GM18909 (cell line): ENCODE results near the gene PRSS23.
A peak's percentile ranks its signal among the peaks of the same experiment; 100 is the strongest.
"Not testable (repeated sequence)": the region's sequence is repeated elsewhere in the genome, so short reads cannot be mapped to it uniquely, and the experiment has no call there.

ENCODE experiments used
- ATAC-seq: cut with Tn5 transposase; IDR thresholded peaks from one replicate; pipeline ENCODE4 v1.9.1; 2021; ENCODE audit warnings: mild to moderate bottlenecking; ENCODE audit not compliant: unreplicated experiment, poor library complexity

Gene PRSS23, protein sequence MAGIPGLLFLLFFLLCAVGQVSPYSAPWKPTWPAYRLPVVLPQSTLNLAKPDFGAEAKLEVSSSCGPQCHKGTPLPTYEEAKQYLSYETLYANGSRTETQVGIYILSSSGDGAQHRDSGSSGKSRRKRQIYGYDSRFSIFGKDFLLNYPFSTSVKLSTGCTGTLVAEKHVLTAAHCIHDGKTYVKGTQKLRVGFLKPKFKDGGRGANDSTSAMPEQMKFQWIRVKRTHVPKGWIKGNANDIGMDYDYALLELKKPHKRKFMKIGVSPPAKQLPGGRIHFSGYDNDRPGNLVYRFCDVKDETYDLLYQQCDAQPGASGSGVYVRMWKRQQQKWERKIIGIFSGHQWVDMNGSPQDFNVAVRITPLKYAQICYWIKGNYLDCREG

GRCh38 chr11:86800076-86800959 lies at the start of gene PRSS23:
TSS of gene PRSS23 (plus strand) at chr11:86800542. CDS start at chr11:86807644, 7,102 bp downstream.
- peak; percentile 68 for ATAC-seq

DNA sequence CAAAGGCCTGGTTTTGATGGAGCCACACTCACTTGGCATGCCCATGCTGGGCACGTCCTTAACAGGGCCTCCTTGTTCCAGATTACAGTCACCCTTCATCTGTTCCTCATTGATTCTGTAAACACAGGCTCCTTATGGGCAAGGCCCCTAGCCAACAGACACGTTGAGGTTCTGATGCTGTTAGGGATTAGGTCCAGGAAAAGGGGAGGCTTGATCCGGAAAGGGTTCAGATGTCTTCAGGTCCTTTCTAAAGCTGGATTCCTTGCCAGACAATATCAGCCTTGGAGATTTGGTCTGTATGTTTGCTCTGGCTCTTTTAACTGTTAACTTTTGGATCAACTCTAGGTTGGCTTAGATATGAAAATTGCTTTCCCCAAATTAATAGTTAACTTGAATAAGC lies 46.9 kb upstream of the PRSS23 start:
- no peak for ATAC-seq

DNA sequence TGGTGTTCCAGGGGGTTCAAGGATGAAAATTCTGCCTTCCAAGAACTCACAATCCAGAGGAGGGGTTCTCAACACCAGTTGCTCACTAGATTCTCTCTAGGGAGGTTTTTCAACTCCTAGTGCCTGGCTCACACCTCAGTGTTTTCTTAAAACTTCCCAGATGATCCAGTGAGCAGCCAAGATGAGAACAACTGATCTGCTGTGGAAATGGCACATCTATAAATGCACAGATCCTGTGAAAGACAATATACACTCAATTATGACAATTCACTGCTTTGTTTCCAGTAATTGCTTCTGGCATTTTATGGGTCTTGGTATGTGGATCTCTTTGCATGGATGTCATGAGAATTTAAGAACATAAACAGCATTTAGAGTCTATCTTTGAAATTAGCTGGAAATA lies 45.2 kb upstream of the PRSS23 start:
- ATAC-seq, result no peak

GRCh38 chr11:86758171-86758570 lies 42.2 kb upstream of the PRSS23 start:
- no peak for ATAC-seq

- ATAC-seq, result no peak
Observed at GRCh38 chr11:86760577-86760976, 39.8 kb upstream of the PRSS23 start.

DNA sequence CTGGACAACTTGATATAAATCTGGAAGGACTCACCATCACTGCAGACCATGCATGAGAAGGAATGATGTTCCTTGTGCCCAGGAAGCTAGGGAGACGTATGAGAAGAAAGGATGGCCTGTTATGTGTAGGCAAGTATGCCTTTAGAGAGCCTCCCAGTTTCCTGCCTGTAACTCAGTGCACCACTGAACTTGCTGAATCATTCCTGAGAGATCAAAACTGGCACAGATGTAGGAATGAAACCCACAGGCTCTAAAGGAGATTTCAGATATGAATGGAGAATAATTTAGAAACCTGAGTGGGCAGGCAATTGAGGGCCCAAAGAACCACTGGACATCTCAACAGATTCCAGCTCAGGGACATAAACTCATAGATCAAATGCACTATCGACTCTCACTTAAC lies 38.4 kb upstream of the PRSS23 start:
- no peak for ATAC-seq

DNA sequence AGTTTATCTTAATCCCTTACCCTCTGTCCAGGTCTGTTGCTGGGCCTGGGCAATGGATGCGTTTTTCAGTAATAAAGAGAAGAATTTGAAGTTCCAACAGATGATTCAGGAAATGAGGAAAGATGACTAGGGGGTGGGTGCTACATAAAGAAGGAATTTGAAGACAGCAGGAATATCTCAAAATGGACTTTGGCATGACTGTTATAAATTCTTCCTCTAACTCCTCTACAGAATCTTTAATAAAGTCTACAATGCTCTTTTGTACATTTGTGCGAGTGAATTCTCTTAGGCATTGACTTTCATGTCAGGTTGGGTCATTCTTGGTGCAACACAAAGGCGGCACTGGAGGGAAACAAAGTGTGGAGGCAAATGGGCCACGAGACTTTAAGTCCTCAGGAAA lies 35.1 kb upstream of the PRSS23 start:
- ATAC-seq, result no peak

- no peak for ATAC-seq
Observed at GRCh38 chr11:86765878-86766277, 34.5 kb upstream of the PRSS23 start.

DNA sequence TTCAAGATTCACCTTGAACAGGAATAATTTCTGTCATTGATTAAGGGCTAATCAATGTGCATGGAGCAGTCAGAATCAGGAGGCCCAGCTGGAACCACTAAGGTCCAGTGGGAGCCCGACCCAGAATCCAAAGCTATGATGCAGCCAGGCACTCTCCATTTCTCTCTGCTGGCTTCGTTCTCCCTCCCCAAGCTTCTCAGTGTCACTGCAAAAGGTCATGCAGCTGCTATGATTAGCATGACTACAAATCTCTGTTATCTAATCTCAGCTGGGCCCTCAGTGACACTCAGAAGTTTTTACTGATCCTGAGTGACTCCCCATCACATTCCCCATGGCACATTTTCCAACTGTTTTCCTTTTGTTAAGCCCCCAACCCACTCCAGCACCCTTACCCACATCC lies 31.1 kb upstream of the PRSS23 start:
- ATAC-seq, result no peak

GRCh38 chr11:86770473-86771027 lies 29.8 kb upstream of the PRSS23 start:
- ATAC-seq, result not testable (repeated sequence)

GRCh38 chr11:86772999-86773398 lies 27.3 kb upstream of the PRSS23 start:
- ATAC-seq, result no peak

- ATAC-seq, result no peak
Observed at GRCh38 chr11:86773513-86774252, 26.7 kb upstream of the PRSS23 start.

DNA sequence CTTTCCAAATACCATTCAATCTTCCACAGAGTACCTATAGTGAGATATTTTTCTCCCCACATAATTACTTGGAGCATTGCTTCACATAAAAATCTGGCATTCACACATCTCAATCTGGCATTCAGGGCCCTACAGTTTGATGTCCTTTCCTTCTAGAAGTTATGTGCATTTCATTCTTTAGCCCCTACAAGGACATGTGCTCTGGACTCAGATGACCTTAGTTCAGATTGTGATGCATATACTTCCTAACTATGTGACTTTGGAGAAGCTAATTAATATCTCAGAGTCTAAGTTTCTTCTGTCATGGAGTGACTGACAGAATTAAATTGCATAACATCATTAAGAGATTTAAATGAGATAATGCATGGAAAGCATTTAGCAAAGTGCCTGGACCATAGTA lies 25.9 kb upstream of the PRSS23 start:
- no peak for ATAC-seq

GRCh38 chr11:86775361-86775760 lies 25.0 kb upstream of the PRSS23 start:
- no peak for ATAC-seq

- ATAC-seq, result no peak
Observed at GRCh38 chr11:86781546-86781945, 18.8 kb upstream of the PRSS23 start.

DNA sequence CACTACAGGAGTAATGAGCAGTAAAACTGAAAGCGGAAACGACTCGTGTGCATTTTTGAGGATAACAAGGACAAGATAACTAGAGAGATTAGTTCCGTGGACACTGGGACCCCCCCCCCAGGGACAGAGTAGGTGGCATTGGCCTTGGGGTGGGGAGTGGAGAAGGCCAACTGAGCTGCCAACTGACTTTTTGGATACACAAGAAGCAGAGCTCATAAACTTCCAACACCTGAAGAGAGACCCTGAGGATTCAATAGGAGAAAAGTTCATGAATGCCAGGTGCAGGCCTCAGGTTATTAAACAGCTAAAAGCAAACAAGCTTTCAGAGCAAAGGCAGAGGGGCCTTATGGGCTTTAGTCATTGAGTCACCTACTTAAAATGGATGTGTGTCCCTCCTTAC lies 17.6 kb upstream of the PRSS23 start:
- no peak for ATAC-seq

GRCh38 chr11:86783661-86784060 lies 16.7 kb upstream of the PRSS23 start:
- no peak for ATAC-seq

GRCh38 chr11:86784241-86784681 lies 16.1 kb upstream of the PRSS23 start:
- ATAC-seq, result no peak

DNA sequence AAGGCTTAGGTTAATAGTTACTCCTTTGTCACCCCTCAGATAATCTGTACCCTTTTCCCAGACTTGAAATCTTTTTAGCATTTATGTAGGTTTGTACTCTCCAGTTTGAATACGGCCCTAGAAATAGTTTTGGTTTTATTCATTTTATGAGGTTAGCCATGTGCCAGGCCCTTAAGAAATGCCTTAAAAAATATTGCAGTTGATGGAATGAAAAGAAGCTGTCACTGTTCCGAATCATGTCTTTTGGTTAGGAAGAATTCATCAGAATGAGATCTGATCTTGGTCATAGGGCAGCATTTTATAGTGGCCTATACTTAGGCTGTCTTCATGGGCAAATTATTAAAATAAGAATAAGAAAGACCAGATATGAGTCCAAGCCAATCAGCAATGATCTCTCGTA lies 14.8 kb upstream of the PRSS23 start:
- no peak for ATAC-seq

GRCh38 chr11:86787018-86787536 lies 13.3 kb upstream of the PRSS23 start:
- ATAC-seq, result no peak
